HG03378 (cell line): ENCODE measurements around the gene RADIL.

Source experiments
- ATAC-seq: cut with Tn5 transposase; IDR thresholded peaks from one replicate; pipeline ENCODE4 v1.9.1; 2021; ENCODE audit warnings: mild to moderate bottlenecking, moderate library complexity; ENCODE audit not compliant: unreplicated experiment

RADIL gene

GRCh38 chr7:4833691-4834600, 49.6 kb downstream of the RADIL start:
- ATAC-seq: no peak

- no peak for ATAC-seq
Observed at GRCh38 chr7:4833176-4833575, 50.3 kb downstream of the RADIL start.

GRCh38 chr7:4832711-4833110, 50.8 kb downstream of the RADIL start:
- no peak for ATAC-seq

- ATAC-seq: no peak
Observed at GRCh38 chr7:4831723-4832495, 51.6 kb downstream of the RADIL start.

- ATAC-seq: no peak
Observed at GRCh38 chr7:4830176-4830575, 53.3 kb downstream of the RADIL start.

- no peak for ATAC-seq
Observed at GRCh38 chr7:4828720-4829383, 54.7 kb downstream of the RADIL start.

- ATAC-seq: no peak
Observed at GRCh38 chr7:4825081-4825480, 58.4 kb downstream of the RADIL start.

- no peak for ATAC-seq
Observed at GRCh38 chr7:4824120-4824775, 59.3 kb downstream of the RADIL start.

- no peak for ATAC-seq
Observed at GRCh38 chr7:4823441-4824119, 59.9 kb downstream of the RADIL start.

GRCh38 chr7:4822677-4823076, 60.8 kb downstream of the RADIL start:
- ATAC-seq: no peak

- no peak for ATAC-seq
Observed at GRCh38 chr7:4820967-4821471, 62.5 kb downstream of the RADIL start.

- no peak for ATAC-seq
Observed at GRCh38 chr7:4820405-4820966, 63.0 kb downstream of the RADIL start.

GRCh38 chr7:4819560-4820404, 63.7 kb downstream of the RADIL start:
- ATAC-seq: no peak

GRCh38 chr7:4818000-4818794, 65.3 kb downstream of the RADIL start:
- no peak for ATAC-seq

- no peak for ATAC-seq
Observed at GRCh38 chr7:4817178-4817901, 66.2 kb downstream of the RADIL start.

GRCh38 chr7:4816419-4817080, 67.0 kb downstream of the RADIL start:
- no peak for ATAC-seq
